ENCODE data around the gene LARGE1. TPM values are rescaled to one million over a fixed set of nuclear protein-coding genes. Genes with fewer than 3 reads are reported as not detected.

LARGE1 gene
- total and polyA plus RNA-seq, 9 of the 15 experiments (the other 6 are each of a cell fraction or from before 2014, with no cell fraction given), result 0.01 to 0.66 (median 0.14) TPM; not detected in 2

DNA sequence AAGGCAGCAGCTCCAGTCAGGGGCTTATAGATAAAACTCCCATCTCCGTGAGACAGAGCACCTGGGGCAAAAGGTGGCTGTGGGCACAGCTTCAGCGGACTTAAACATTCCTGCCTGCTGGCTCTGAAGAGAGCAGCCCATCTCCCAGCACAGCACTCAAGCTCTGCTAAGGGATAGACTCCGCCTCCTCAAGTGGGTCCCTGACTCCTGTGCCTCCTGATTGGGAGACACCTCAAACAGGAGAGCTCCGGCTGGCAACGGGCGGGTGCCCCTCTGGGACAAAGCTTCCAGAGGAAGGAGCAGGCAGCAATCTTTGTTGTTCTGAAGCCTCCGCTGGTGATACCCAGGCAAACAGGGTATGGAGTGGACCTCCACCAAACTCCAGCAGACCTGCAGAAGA, 279.4 kb downstream of the LARGE1 start:
- no peak for DNase-seq (ENCODE audit: extremely low read depth in 1 of 4, low spot score in 3 of 4)
- Histone ChIP-seq H2AFZ (ENCODE audit: low read depth, low read length) (no peak overlapping the region), H3K79me2 (ENCODE audit: control insufficient read depth, insufficient read depth, low read length) (no peaks in the 10 kb centered on the region), H3K36me3 (ENCODE audit: control insufficient read depth, insufficient read depth, low read length) (no peaks in the 10 kb centered on the region), H3K4me3 (no peak overlapping the region), H3K9ac (ENCODE audit: insufficient read depth in 1 of 2, low read depth in 2 of 2, low read length in 2 of 2) (no peak overlapping the region), H3K4me1 (replicated peaks in 1 of 2; ENCODE audit: control insufficient read depth in 2 of 2, insufficient read depth in 2 of 2, low read length in 2 of 2) (no peaks in the 10 kb centered on the region), H3K27ac (ENCODE audit: extremely low read depth, low read depth, low read length) (no peak overlapping the region), H3K9me1 (ENCODE audit: control insufficient read depth, insufficient read depth, low read length) (no peaks in the 10 kb centered on the region), H4K20me1 (replicated peaks; ENCODE audit: control insufficient read depth, insufficient read depth, low read length) (no peaks in the 10 kb centered on the region), H3K4me2 (ENCODE audit: insufficient read depth, low read length) (no peak overlapping the region), H3K9me3 (replicated peaks; ENCODE audit: control insufficient read depth, insufficient read depth, low read depth, low read length) (no peaks in the 10 kb centered on the region), H3K27me3 (ENCODE audit: control insufficient read depth in 2 of 2, insufficient read depth in 2 of 2, low read length in 2 of 2) (no peaks in the 10 kb centered on the region)
- no TSS peak for BruUV-seq (replicated peaks)
- no peak for ATAC-seq
- intact Hi-C loops (cut with micrococcal nuclease) (no loop called here), in situ Hi-C loops (cut with MboI) (no loop called here)
- no peak for FAIRE-seq
- CTCF ChIA-PET (ENCODE audit: low intra/inter-chr PET ratio), result no interaction called here
- POLR2A ChIA-PET, result no interaction called here
- 0% methylated on average over 5 of the region's 7 CpGs for WGBS (ENCODE audit: insufficient coverage, low coverage, missing lambda C conversion rate)
- TF ChIP-seq ZNF311 (CRISPR knock-in tag; IDR thresholded peaks at IDR 0.05), result no peak
- TF ChIP-seq NR4A1 (CRISPR knock-in tag; IDR thresholded peaks at IDR 0.05), result no peak
- TF ChIP-seq NR4A1 (tag; IDR thresholded peaks at IDR 0.05), result no peak
- TF ChIP-seq, protein P1, sequence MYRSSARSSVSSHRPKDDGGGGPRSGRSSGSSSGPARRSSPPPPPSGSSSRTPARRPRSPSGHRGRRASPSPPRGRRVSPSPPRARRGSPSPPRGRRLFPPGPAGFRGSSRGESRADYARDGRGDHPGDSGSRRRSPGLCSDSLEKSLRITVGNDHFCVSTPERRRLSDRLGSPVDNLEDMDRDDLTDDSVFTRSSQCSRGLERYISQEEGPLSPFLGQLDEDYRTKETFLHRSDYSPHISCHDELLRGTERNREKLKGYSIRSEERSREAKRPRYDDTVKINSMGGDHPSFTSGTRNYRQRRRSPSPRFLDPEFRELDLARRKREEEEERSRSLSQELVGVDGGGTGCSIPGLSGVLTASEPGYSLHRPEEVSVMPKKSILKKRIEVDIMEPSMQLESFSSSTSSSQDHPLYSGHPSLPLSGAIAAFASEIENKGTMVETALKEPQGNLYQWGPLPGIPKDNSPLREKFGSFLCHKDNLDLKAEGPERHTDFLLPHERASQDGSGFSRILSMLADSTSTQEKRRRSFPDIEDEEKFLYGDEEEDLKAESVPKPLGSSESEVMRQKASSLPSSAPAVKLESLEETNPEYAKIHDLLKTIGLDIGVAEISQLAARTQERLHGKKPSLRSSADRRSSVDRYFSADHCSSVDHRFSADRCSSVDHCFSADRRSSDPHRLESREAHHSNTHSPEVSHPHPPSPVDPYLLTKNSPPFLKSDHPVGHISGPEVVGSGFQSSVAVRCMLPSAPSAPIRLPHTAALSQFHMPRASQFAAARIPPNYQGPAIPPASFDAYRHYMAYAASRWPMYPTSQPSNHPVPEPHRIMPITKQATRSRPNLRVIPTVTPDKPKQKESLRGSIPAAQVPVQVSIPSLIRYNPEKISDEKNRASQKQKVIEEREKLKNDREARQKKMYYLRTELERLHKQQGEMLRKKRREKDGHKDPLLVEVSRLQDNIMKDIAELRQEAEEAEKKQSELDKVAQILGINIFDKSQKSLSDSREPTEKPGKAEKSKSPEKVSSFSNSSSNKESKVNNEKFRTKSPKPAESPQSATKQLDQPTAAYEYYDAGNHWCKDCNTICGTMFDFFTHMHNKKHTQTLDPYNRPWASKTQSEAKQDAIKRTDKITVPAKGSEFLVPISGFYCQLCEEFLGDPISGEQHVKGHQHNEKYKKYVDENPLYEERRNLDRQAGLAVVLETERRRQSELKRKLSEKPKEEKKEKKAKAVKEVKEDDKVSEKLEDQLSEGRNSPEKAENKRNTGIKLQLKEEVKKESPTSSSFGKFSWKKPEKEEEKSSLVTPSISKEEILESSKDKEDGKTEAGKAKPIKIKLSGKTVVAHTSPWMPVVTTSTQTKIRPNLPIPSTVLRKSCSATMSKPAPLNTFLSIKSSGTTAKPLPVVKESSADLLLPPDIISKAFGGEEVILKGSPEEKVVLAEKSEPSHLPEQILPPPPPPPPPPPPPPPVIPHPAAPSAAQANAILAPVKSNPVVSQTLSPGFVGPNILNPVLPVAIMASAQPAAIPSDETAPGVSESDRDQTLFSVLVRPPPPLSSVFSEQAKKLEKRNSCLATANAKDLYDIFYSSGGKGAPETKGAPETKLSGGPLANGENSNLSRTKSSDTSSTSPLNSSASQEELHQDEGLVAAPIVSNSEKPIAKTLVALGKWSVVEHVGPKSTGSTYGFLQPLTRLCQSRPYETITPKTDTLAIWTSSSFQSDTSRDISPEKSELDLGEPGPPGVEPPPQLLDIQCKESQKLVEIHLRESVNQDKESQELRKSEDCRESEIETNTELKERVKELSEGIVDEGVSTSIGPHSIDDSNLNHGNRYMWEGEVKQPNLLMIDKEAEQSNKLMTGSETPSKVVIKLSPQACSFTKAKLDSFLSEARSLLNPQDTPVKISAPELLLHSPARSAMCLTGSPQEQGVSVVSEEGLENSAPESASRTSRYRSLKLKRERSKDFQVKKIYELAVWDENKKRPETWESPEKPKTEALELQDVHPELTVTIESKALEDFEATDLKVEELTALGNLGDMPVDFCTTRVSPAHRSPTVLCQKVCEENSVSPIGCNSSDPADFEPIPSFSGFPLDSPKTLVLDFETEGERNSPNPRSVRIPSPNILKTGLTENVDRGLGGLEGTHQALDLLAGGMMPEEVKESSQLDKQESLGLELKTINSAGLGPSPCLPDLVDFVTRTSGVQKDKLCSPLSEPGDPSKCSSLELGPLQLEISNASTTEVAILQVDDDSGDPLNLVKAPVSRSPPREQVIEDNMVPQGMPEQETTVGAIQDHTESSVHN (IDR thresholded peaks at IDR 0.05; ENCODE audit: borderline replicate concordance in 1 of 2, low read depth in 1 of 2), result no peak
- TF ChIP-seq SMARCE1 (IDR thresholded peaks at IDR 0.05), result no peak
- TF ChIP-seq PHB2 (IDR thresholded peaks at IDR 0.05; ENCODE audit: low read depth), result no peak
- TF ChIP-seq PML (IDR thresholded peaks at IDR 0.05; ENCODE audit: low read length), result no peak
- no peak for TF ChIP-seq RBM25 (IDR thresholded peaks at IDR 0.05; ENCODE audit: low read depth, low read length, severe bottlenecking)
- TF ChIP-seq, protein P2, sequence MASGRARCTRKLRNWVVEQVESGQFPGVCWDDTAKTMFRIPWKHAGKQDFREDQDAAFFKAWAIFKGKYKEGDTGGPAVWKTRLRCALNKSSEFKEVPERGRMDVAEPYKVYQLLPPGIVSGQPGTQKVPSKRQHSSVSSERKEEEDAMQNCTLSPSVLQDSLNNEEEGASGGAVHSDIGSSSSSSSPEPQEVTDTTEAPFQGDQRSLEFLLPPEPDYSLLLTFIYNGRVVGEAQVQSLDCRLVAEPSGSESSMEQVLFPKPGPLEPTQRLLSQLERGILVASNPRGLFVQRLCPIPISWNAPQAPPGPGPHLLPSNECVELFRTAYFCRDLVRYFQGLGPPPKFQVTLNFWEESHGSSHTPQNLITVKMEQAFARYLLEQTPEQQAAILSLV (tag; IDR thresholded peaks at IDR 0.05), result no peak
- no peak for TF ChIP-seq TARDBP (IDR thresholded peaks at IDR 0.05)
- no peak for TF ChIP-seq ZNF354B (CRISPR knock-in tag; IDR thresholded peaks at IDR 0.05)
- TF ChIP-seq FOXJ3 (CRISPR knock-in tag; IDR thresholded peaks at IDR 0.05), result no peak
- TF ChIP-seq TRIM24 (IDR thresholded peaks at IDR 0.05), result no peak
- TF ChIP-seq BRD9 (IDR thresholded peaks at IDR 0.05; ENCODE audit: low read depth, partially characterized antibody), result no peak
- no peak for TF ChIP-seq MCM3 (IDR thresholded peaks at IDR 0.05)
- no peak for TF ChIP-seq RAD21 (CRISPR knock-in tag; conservative IDR thresholded peaks at IDR 0.05 in 1 of 2, IDR thresholded peaks at IDR 0.05 in 1 of 2)
- no peak for TF ChIP-seq CBFB (CRISPR knock-in tag; IDR thresholded peaks at IDR 0.05)
- no peak for TF ChIP-seq BACH1 (tag; IDR thresholded peaks at IDR 0.05)

Data from K562 (cell line).